NCI-H1694 treated with DMSO at 0.1 percent for 48 hours (cell line): ENCODE results near the gene KRT6A.
A peak's percentile ranks its signal among the peaks of the same experiment; 100 is the strongest.
"Not testable (repeated sequence)": the region's sequence is repeated elsewhere in the genome, so short reads cannot be mapped to it uniquely, and the experiment has no call there.

Source experiments
- DNase-seq: peaks from one replicate; lab custom pipeline; 2025; lab: John Stamatoyannopoulos, UW

Gene KRT6A

DNA sequence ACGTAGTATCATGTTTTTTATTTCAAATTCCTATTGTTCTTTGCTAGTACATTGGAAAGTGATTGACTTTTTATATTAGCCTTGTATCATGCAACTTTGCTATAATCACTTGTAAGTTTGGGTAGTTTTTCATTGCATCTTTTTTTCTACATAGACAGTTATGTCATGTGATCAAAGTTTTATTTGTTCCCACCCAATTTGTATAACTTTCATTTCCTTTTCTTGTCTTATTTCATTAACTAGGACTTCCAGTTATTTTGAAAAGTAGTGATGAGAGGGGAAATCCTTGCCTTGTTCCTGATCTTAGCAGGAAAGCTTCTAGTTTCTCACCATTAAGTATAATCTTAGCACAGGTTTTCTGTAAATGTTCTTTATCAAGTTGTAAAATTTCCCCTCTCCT is 9.8 kb upstream of the KRT6A start:
- DNase-seq, result no peak

- no peak for DNase-seq
These were observed 8.4 kb upstream of the KRT6A start for GRCh38 chr12:52501490-52501889.

DNA sequence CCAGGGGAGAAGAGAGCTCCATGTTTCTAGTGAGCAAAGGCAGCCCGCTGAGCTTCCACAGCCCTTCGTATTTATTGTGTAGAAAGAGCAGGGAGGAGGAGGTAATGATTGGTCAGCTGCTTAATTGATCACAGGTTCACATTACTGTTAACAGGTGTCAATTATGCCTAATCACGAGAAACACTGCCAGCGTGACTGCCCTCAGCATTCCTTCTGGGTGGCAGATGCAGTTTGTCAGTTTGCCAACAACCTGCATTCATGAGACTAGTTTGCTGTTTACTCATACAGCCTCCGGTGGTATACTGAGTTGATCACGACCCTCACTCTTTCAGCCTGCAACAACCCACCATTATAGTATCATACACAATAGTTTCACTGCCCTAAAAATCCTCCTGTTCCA is 7.5 kb upstream of the KRT6A start:
- DNase-seq, result not testable (repeated sequence)

GRCh38 chr12:52499806-52500560 is 6.9 kb upstream of the KRT6A start:
- no peak for DNase-seq

- no peak for DNase-seq
These were observed 5.9 kb upstream of the KRT6A start for GRCh38 chr12:52498946-52499345.

DNA sequence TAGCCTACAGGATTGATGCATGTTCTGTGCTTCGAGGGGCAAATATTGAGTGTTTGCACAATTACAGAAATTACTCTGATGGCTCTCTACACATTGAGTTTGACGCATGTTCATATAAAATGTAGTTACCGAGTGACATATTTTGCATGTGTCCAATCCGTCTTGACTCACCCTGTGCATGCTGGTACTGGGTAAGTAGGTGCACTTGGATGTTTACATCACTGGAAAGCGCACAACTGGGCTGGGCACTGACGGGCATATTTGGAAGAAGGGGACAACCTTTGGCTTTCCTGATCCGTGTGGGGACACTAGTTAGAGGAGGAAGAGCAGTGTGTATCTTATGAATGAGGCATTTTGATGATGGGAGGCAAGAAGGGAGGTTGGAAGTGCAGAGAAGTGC is 4.9 kb upstream of the KRT6A start:
- DNase-seq, result no peak

DNA sequence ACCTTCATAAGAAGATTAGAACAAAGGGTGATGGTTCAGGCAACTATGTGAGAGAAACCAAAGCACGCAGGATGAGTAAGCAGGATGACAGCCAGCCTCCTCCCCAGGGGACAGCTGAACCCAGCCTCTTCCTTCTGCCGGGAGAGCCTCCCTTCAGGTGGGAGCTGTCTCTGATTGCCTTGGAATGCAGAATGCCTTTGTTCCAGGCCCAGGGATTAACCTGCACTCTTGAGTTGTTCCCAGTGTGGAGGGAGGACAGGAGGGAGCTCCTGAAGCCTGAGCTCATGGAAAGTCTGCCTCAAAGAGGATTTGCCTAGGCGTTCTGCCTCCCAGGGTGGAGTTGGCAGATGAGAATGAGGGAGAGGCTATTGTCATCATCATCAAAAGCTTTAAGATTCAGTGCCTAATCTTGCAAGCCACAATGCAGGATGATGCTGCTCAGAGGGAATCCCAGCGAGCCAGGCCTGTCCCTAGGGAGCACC is 3.6 kb upstream of the KRT6A start:
- DNase-seq, result no peak

DNA sequence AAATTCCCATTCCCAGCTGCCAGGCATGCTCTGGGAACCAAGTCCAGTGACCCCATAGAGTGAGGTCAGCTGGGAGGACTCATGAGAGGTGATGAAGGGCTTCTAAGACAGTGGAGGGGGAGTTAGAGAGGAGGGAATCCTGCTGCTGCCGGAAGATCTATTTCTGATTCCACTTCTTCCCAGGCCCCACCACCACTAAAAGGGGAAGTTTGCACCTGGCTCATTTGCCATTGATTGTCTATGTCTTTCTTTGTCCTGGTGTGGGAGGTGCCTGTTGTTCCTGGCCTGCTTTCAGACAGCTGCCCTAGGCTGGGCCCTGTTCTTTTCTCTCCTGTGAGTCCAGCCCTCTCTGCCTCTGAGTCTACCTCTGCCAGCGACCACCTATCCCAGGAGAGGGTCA is 3.0 kb upstream of the KRT6A start:
- no peak for DNase-seq

DNA sequence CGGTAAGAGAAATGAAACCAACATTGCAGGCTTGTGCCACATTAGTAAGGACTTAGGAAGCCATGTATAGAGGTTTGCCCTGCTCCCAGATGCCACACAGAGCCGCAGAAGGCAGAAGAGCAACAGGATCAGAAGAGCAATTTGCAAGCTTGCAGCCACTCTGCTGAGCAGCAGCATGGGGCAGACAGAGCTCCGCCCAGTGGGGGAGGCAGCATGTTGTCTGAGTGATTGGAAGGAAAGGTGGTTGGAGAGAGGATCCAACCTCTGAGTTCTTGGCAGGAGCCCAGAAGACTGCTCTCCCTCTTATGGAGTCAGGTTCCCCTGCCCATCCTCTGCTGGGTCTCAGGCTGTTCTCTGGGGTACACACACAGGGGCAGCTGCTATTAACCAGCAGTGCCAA is 2.3 kb upstream of the KRT6A start:
- peak; percentile 54 for DNase-seq

DNA sequence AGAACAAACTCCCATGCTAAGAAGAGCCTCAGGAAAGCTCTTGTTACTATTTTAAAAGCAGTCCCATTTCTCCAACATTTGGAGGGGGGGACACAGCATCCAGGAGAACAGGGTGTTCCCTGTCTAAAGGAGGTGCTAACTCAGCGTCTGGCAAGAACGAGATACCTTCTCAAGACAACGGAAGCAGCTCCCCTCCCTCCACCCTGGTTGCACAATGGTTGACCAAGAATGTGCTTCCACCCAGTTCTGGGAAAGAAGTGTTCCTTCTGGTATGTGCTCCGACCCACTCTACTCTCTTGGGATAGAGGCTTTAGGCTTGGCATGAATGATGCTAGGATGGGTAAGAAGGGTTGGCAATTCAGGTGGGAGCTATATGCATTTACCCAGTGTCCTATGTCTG is 1.5 kb upstream of the KRT6A start:
- no peak for DNase-seq

GRCh38 chr12:52494100-52494499 is 1.0 kb upstream of the KRT6A start:
- DNase-seq, result no peak

- not testable (repeated sequence) for DNase-seq
These were observed 652 bp downstream of the KRT6A start for GRCh38 chr12:52492405-52492804.

DNA sequence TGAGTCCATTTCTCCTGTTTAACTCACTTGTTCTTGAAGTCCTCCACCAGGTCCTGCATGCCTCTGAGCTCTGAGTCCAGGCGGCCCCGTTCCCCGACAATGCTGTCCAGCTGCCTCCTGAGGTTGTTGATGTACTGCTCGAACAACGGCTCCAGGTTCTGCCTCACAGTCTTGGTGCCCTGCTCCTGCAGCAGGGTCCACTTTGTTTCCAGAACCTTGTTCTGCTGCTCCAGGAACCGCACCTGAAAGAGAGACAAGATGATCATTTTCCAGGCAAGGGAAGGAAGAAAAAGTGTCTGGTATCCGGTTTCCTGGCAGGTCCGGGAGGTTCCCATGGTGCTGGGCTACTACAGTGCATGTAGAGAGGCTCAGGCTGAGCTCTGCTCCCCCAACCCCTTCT is 1.6 kb downstream of the KRT6A start:
- DNase-seq, result not testable (repeated sequence)

DNA sequence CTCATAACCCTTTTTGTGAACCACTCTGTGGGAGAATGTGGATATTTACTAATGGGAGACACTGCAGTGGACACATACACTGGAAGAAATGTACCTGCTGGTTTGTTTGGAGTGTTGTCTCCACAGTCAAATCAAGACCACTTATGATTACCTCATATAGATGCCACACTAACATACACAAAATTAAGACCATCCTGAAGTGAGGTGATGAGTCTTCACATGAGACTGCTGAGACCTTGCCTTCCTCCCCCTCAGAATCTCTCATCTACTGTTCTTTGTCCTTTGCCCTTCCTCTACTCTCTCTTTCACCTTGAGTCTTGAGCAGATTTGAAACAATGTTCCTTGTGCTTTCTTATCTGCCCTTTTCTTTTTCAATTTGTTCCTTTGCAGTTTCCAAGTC is 4.3 kb downstream of the KRT6A start:
- no peak for DNase-seq

DNA sequence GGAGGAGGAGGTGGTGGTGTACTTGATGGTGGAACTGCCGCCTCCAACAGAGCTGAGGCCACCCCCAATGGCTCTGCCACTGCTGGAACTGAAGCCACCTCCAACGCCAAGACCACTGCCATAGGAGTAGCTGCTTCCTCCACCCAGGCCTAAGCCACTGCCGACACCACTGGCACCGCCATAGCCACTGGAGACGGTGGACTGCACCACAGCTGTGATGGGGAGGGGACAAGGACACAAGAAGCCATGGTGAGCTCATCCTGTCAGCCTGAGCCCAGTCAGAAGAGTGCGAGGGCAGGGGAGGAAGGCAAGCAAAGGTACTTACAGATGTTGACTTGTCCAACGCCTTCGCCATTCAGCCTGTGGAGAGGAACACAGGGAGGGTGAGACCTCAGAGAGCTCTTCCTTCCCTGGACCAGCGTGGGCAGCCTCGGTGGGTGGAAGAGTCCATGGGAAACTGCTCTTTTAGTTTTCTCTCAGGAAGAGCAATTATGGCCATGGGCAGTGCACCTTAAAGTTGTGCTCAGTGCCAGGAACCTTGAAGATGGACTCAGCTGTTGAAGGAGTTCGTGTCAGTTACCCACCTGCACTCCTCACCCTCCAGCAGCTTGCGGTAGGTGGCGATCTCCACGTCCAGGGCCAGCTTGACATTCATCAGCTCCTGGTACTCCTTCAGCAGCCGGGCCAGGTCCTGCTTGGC is 5.2 kb downstream of the KRT6A start:
- not testable (repeated sequence) for DNase-seq

DNA sequence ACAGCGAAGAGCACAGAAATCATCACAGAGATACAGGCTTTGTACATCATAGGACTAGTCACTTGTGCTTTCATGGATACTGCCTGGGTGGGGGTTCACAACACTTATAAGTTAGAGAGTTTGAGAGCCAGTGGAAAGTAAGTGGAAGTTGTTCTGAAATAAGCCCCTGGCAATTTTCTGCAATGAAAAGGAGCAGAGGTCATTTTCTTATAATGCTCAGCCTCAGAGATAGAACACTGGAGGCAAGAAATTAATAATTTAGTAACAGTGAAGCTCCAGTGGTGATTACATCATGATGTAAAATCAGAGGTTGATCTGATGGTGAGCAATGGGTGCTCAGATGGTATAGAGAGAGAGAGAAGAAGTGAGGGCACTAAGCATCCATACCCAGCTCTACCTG is 5.8 kb downstream of the KRT6A start:
- no peak for DNase-seq

GRCh38 chr12:52486166-52487105 is 6.6 kb downstream of the KRT6A start:
- DNase-seq, result no peak

DNA sequence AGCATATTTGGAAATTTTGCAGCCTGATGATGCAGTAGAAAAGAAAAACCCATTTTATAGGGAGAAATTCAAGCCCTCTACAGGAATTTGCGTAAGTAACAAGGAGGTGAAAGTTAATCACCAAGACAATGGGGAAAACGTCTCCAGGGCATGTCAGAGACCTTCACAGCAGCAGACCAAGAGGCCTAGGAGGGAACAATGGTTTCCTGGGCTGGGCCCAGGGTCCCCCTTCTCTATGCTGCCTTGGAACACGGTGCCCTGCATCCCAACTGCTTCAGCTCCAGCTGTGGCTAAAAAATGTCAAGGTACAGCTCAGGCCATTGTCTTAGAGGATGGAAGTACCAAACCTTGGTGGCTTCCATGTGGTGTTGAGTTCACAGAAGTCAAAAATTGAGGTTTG is 13.0 kb downstream of the KRT6A start:
- no peak for DNase-seq

GRCh38 chr12:52477651-52478050 is 15.4 kb downstream of the KRT6A start:
- DNase-seq, result no peak

DNA sequence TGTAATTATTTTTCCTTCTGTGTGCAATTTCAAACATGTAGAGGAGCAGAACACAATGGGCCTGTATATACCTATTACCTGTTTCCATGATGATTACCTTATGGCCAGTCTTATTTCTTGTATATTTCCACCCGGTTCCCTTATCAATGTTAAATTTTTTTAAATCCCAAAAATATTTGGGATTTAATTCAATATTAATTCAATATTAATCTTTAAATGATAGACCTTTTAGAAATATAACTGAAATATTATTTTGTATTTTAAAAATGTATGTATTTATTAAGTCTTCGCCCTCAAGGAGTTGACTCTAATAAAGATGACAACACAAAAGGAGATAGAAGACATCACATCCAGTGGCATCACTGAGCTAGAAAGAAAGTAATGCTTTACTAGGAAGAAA is 18.8 kb downstream of the KRT6A start:
- no peak for DNase-seq

GRCh38 chr12:52473768-52474167 is 19.3 kb downstream of the KRT6A start, which contains the start of gene KRT6C:
TSS of gene KRT6C (minus strand) at chr12:52473805. CDS start at chr12:52473737, 68 bp downstream.
- no peak for DNase-seq

DNA sequence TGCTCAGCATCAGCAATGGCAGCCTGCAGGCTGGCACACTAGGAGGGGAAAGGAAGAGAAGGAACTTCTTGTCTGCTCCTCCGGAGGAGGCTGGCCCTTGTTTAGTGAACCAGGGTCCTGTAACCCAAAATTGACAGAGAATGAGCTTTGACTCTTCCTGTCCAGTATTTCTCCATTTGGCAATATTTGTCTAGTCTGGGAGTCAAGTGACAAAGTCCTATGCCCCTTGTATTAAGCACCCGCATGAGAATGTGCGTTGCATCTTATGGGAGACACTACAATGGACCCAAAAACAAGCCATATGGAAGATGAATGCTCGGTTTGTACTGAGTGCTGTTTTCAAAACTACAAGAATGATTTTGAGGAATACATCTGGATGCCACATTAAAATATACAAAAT is 23.2 kb downstream of the KRT6A start:
- DNase-seq, result no peak
